Gastrocnemius medialis (tissue), 4 donors: ENCODE measurements around the gene VAPA. TPM values are rescaled to one million over a fixed set of nuclear protein-coding genes. Genes with fewer than 3 reads are reported as not detected.
"Not testable (repeated sequence)": the region's sequence is repeated elsewhere in the genome, so short reads cannot be mapped to it uniquely, and the experiment has no call there.

Experiments
- ATAC-seq, 2 donors: fragments of 150-250 bp; one replicate each; pipeline ENCODE4 v1.9.1; 2016
- DNase-seq, 2 donors: peaks; one replicate each; pipeline ENCODE4 v3.0.0-alpha.2; 2019
- H3K27ac ChIP-seq, 4 donors: fragments of 200-600 bp; sonication (generic); 1 replicate in 1 of 4; 2 replicates in 3 of 4; pipeline ENCODE4 v1.5.1; 2016 to 2018; ENCODE audit warnings: mild to moderate bottlenecking in 2 of 4, moderate library complexity in 1 of 4
- H3K27me3 ChIP-seq, 3 donors: fragments of 200-600 bp; sonication (generic) in 2 of 3; 1 replicate in 1 of 3; 2 replicates in 2 of 3; pipeline versions ENCODE4 v1.5.1 to v1.6.0; 2016 to 2019; ENCODE audit warnings: mild to moderate bottlenecking in 1 of 3, moderate library complexity in 1 of 3
- H3K36me3 ChIP-seq, 2 donors: fragments of 200-600 bp; sonication (generic) in 1 of 2; one replicate each; pipeline ENCODE4 v1.5.1; 2017 to 2018
- H3K4me1 ChIP-seq, 2 donors: fragments of 200-600 bp; sonication (generic) in 1 of 2; one replicate each; pipeline ENCODE4 v1.5.1; 2016 to 2017; ENCODE audit warnings: mild to moderate bottlenecking in 2 of 2
- H3K4me3 ChIP-seq, 4 donors: fragments of 200-600 bp; sonication (generic) in 3 of 4; 1 replicate in 1 of 4; 2 replicates in 3 of 4; pipeline ENCODE4 v1.5.1; 2016 to 2019; ENCODE audit warnings: mild to moderate bottlenecking in 2 of 4
- H3K9me3 ChIP-seq, 3 donors: fragments of 200-600 bp; sonication (generic) in 2 of 3; 1 replicate in 1 of 3; 2 replicates in 2 of 3; pipeline ENCODE4 v1.5.1; 2016 to 2019
- POLR2A ChIP-seq, 2 donors: fragments of 450-650 bp; IDR thresholded peaks; one replicate each; pipeline ENCODE4 v1.6.1; 2017; ENCODE audit warnings: antibody characterized with exemption in 2 of 2, mild to moderate bottlenecking in 2 of 2, moderate library complexity in 2 of 2
- in situ Hi-C, 4 donors: fragments of 200-750 bp; cut with MboI; loops; one replicate each; pipeline versions ENCODE4 v1.15.0 to v1.8.0; 2017; ENCODE audit warnings: low sequenced_read_pairs in 4 of 4
- intact Hi-C: fragments of 100-400 bp; cut with DNase I; formaldehyde crosslinking; loops from one replicate; pipeline ENCODE4 v1.15.1; 2023; ENCODE audit warnings: low total_unique reads
- total RNA-seq, 4 donors: library from RNA; depleted of rRNA; stranded (reverse); fragments of >200 nt; gene quantifications; one replicate each; pipeline versions ENCODE4 v1.1.0 to v1.2.3, GENCODE V29; 2016
- TF ChIP-seq, protein P1 (sequence below), 5 experiments: fragments of 450-650 bp in 3 of 5; fragments of 200-600 bp in 2 of 5; sonication (generic) in 2 of 5; IDR thresholded peaks in 4 of 5; conservative IDR thresholded peaks in 1 of 5; 1 replicate in 4 of 5; 2 replicates in 1 of 5; pipeline ENCODE4 v1.5.1; 2016 to 2019; ENCODE audit warnings: antibody characterized with exemption in 5 of 5, mild to moderate bottlenecking in 3 of 5, moderate library complexity in 3 of 5

The VAPA gene
- total RNA-seq, 4 donors from 2014 or later: 227 to 320 (median 243) TPM

DNA sequence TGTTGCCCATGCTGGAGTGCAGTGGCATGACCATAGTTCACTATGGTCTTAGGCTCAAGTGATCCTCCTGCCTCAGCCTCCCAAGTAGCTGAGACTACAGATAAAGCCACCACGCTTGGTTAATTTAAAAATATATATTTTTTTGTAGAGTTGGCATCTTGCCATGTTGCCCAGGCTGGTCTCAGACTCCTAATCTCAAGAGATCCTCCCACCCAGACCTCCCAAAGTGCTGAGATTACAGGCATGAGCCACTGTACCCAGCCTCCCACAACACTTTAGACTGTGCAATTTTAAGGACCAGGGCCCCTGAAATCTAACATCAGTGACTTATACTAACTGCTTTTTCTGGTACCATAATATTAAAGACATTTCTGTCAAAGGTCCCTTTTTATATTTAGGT lies 22.9 kb upstream of the VAPA start:
- TF ChIP-seq POLR2A (IDR thresholded peaks at IDR 0.05): no peak
- TF ChIP-seq, protein P1, sequence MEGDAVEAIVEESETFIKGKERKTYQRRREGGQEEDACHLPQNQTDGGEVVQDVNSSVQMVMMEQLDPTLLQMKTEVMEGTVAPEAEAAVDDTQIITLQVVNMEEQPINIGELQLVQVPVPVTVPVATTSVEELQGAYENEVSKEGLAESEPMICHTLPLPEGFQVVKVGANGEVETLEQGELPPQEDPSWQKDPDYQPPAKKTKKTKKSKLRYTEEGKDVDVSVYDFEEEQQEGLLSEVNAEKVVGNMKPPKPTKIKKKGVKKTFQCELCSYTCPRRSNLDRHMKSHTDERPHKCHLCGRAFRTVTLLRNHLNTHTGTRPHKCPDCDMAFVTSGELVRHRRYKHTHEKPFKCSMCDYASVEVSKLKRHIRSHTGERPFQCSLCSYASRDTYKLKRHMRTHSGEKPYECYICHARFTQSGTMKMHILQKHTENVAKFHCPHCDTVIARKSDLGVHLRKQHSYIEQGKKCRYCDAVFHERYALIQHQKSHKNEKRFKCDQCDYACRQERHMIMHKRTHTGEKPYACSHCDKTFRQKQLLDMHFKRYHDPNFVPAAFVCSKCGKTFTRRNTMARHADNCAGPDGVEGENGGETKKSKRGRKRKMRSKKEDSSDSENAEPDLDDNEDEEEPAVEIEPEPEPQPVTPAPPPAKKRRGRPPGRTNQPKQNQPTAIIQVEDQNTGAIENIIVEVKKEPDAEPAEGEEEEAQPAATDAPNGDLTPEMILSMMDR (IDR thresholded peaks at IDR 0.05 in 4 of 5, conservative IDR thresholded peaks at IDR 0.05 in 1 of 5): no peak
- DNase-seq (no peak), ATAC-seq (no peak)
- no peaks in the 10 kb centered on the region for H3K9me3 ChIP-seq
- in situ Hi-C loops (no loop called here), intact Hi-C loops (no loop called here)
- no peaks in the 10 kb centered on the region for H3K4me1 ChIP-seq
- H3K36me3 ChIP-seq: no peaks in the 10 kb centered on the region
- H3K27ac ChIP-seq: no peak overlapping the region
- H3K4me3 ChIP-seq: no peak overlapping the region
- no peaks in the 10 kb centered on the region for H3K27me3 ChIP-seq

DNA sequence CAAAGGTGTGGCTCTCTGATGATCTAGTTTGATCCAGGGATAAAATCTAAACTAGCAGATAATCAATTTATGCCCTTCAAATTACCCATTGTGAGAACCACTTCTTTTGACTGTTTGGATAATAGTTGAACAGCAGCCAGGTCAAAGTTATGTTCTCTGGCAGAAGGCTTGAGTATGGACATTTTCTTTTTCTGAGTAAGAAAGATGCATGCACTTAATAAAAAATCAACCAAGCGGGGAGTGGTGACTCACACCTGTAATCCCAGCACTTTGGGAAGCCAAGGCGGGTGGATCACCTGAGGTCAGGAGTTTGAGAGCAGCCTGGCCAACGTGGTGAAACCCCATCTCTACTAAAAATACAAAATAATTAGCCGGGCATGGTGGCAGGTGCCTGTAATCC lies 22.3 kb upstream of the VAPA start:
- H3K36me3 ChIP-seq, H3K9me3 ChIP-seq, in situ Hi-C loops, DNase-seq, intact Hi-C loops, H3K4me1 ChIP-seq, H3K27ac ChIP-seq, ATAC-seq, H3K4me3 ChIP-seq, H3K27me3 ChIP-seq: not testable (repeated sequence)

DNA sequence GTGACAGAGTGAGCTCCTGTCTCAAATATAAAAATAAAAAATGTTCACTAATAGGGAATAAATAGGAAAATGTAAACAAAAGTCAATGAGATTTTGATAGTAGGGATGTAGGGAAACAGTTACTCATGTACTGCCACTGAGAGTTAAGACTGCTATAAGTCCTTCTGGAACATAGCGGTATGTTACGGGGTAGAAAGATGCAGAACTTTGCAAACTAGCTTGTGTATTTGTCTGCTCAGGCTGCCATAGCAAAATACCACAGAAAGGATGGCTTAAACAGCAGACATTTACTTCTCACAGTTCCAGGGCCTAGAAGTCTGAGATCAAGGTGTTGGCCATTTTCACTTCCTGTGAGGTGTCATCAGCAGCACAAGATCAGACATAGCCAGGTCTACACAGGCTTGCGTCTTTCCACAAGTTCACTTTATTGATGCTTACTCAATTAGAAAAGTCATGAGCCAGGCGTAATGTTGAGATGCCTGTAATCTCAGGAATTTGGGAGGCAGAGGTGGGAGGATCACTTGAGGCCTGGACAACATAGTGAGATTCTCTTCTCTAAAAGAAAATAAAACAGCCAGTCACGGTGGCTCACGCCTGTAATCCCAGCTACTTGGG lies 19.3 kb upstream of the VAPA start:
- Histone ChIP-seq H3K4me1 (no peaks in the 10 kb centered on the region), H3K9me3 (no peaks in the 10 kb centered on the region), H3K4me3 (no peak overlapping the region), H3K27ac (no peak overlapping the region), H3K27me3 (no peaks in the 10 kb centered on the region), H3K36me3 (no peaks in the 10 kb centered on the region)
- DNase-seq: no peak
- TF ChIP-seq POLR2A (IDR thresholded peaks at IDR 0.05): no peak
- TF ChIP-seq, protein P1 (IDR thresholded peaks at IDR 0.05 in 4 of 5, conservative IDR thresholded peaks at IDR 0.05 in 1 of 5): no peak
- ATAC-seq: no peak
- in situ Hi-C loops (no loop called here), intact Hi-C loops (no loop called here)

DNA sequence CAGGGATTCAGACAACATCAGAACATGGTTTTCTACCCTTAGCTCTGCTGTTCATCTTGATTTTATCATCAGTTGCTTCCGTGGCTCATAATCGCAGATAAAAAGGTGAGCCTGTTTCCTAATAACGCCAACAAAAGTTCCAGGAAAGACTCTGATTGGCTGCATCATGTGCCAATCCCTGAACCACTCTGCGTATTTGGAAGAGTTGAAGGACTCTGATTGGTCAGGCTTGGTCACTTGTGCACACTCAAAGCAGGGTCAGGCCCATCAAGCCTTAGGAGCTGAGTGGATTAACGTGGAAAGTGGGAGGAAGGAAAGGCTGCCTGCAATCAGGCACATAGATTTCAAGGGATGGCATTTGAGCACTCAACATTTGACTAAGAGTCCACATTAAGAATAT lies 16.7 kb upstream of the VAPA start:
- TF ChIP-seq, protein P1 (IDR thresholded peaks at IDR 0.05 in 4 of 5, conservative IDR thresholded peaks at IDR 0.05 in 1 of 5): no peak
- no peak for TF ChIP-seq POLR2A (IDR thresholded peaks at IDR 0.05)
- no peaks in the 10 kb centered on the region for H3K36me3 ChIP-seq

DNA sequence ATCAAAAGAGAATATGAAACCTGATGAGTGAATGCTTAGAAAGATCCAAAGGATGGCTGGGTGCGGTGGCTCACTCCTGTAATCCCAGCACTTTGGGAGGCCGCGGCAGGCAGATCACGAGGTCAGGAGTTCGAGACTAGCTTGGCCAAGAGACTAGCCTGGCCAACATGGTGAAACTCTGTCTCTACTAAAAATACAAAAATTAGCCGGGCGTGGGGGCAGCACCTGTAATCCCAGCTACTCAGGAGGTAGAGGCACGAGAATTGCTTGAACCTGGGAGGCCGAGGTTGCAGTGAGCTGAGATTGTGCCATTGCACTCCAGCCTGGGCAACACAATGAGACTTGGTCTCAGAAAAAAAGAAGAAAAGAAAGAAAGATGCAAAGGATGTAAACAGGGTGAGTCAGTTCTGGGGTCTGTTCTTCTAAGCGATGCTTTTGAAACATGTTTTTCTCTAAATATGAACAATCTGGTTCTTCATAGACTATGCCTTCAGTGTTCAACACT lies 16.0 kb upstream of the VAPA start:
- not testable (repeated sequence) for ATAC-seq

More for the DNA sequence above, 16.7 kb upstream of the VAPA start:
- in situ Hi-C loops (no loop called here), intact Hi-C loops (no loop called here)
- H3K9me3 ChIP-seq: no peaks in the 10 kb centered on the region
- no peak overlapping the region for H3K27ac ChIP-seq
- no peak for DNase-seq
- H3K27me3 ChIP-seq: no peaks in the 10 kb centered on the region
- H3K4me1 ChIP-seq: no peaks in the 10 kb centered on the region
- no peak for ATAC-seq
- no peak overlapping the region for H3K4me3 ChIP-seq

More for the DNA sequence above, 16.0 kb upstream of the VAPA start:
- H3K27ac ChIP-seq, intact Hi-C loops, H3K36me3 ChIP-seq, H3K27me3 ChIP-seq, H3K4me1 ChIP-seq, H3K4me3 ChIP-seq, H3K9me3 ChIP-seq, DNase-seq, in situ Hi-C loops: not testable (repeated sequence)
